ENCODE data around the gene MYLK2.

The MYLK2 gene

DNA sequence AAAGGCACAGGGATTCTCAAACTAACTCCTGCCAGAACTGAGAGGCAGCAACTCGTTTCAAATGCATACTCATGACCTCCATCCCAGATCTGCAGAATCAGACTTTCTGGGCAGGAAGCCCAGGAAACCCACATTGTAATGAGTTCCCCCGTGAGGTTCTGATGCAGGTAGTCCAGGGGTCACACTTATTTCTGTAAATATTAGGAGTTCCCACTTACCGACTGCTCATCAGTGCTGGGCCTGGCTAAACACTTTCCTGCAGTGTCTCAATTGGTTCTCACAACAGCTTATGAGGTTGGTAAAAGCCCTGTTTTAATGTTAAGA is 39.6 kb downstream of the MYLK2 start:
- DNase-seq, result no peak

GRCh38 chr20:31859266-31859997 is 40.3 kb downstream of the MYLK2 start:
- no peak for DNase-seq

DNA sequence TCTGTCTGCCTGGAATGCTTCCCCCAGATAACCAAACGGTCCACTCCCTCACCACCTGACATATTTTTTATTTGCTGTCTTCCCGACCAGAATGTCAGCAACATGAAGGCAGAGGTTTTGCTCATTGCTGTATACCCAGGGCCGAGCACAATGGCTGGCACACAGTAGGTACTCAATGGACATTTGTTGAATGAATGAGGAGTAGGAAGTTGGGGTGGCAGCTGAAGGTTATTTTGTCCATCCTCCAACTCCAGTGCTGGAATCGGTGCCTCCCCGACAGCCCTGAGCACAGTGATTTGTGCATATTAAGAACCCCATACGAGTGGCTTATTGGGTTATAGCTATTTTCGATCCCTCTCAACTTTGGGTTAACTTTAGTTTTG is 40.8 kb downstream of the MYLK2 start:
- DNase-seq, result no peak

DNA sequence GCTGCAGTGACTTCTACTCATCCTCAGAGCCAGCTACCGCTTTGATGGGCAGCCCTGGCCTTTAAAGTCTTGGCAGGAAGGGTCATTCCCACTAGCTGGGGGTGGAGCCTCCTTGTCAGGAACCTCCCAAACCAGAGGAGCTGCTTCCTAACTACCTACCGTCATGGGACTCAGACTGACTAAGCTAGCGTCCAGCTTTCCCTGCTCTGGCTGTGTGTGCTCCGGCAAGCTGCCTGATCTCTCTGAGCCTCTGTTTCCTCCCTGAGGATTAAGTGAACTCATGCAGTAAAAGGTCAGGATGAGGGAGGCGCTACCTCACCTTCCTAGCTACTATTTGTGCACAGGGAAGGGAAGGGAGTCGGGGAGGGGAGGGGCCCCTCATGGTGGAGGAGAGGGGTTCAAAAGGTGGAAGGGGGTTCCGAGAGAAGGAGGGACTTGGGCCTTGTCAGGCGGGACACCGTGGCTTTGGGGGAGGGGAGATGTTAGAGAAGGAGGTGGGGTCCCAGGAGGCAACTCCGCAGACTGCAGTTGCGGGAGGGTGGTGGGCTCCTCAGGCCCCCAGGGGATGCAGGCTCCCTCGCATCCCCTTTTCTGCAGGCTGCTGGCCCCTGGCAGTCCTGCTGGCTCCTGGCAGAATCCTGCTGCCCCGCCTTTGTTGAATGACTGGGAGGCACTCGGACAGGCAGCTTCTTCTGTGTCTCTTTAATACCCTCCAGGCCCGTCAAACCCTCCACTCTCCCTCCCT is 41.4 kb downstream of the MYLK2 start:
- no peak for DNase-seq

DNA sequence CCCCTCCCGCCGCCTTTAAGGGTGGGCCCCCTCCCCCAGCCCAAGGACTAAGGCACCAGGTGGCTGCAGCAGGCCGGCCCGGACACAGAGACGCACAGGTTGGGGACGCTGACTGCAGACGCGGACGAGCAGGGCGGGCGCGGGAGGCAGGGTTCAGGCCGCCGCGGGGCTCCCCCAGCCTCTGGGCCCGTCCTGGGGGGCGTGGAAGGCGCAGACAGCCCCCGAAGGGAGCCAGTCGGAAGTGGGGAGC is 41.9 kb downstream of the MYLK2 start:
- peak in 1 of 2 experiments; percentile 16 for DNase-seq

DNA sequence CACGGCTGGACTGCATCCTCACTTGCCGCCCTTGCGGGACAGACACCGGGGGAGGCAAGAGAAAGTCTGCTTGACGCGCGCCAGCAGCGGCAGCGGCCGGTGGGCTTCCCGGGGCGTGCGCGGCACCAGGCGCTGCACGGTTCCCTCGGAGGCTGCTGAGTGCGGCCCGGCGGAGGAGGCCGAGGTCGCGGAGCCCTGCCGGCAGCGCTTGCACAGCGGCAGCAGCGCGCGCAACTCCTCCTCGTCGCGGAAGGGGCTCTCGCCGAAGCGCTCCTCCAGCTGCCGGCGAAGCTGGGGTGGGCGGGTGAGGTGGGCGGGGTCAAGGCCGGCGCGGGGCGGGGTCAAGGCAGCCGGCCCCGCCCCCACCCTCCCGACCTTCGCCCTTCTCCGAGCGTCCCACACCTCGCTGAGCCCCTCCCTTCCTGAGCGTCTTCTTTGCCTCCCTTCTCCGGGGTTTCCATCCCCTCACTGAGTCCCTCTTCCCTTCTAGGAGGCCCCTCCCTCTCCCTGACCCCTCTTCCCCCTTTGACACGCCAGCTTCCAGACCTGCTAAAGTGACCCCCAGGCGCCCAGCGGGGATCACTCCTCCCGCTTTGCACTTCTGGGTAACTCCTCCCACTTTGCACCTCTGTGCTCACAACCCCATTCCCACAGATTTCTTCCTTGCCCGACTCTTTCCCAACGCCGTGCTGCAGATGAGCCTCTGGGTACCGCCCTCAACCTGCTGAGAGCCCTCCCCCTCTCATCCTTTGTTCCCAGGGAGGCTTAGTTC is 42.4 kb downstream of the MYLK2 start:
- peak; percentile 60 to 74 for DNase-seq

DNA sequence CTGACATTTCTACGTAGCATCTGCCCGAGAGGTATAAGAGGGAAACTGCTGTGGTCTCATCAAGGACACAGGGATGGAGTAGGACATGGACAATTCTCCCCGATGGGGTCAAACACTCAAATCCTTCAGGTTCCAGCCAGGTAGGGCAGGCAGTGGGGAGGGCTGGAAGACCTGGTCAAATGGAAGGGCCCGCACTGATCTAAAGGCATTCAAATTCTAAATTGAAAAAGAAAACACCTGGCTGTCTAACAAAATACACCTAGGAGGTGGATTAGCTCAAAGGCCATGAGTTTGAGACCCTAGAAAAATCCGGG is 43.0 kb downstream of the MYLK2 start:
- DNase-seq, result no peak

- no peak for DNase-seq
Observed at GRCh38 chr20:31862506-31862905, 43.4 kb downstream of the MYLK2 start.

GRCh38 chr20:31863296-31864085 is 44.3 kb downstream of the MYLK2 start:
- no peak for DNase-seq

DNA sequence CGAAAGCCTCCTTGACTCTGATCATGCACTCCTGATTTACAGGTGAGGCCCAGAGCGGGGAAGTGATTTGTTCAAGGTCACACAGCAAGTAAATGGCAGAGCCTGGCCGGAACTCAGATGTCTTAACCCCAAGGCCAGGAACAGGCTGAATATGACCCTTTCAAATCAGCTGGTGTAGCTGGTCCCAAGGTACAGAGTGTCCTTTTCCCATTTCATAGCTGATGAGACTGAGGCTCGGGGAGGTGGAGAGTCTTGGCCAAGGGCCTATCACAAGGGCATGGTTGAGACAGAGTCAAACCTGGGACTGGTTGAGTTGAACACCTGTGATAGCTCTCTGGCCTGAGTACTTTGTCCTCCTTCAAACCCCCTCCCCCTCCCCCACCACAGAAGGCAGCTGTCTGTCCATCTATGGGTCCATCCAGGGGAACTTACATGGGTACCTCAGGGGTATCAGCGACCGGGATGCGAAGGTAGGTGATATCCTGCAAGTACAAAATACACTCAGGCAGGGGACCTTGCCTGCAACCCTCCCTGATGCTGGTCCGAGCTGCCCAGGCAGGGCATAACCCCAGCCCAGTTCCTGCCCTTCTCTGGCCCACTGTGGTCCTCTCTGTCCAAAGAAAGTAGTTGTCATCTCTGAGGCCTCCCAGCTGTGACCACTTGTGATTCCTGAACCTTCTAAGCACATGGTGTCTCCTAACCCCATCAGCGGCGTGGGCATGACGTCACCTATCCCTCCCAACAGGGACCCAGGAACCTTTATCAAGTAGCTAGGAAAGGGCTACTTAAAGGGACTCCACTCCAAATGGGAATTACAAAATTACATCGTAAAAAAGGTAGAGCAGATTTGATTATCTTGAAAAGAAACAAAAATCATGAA is 45.6 kb downstream of the MYLK2 start:
- no peak for DNase-seq

DNA sequence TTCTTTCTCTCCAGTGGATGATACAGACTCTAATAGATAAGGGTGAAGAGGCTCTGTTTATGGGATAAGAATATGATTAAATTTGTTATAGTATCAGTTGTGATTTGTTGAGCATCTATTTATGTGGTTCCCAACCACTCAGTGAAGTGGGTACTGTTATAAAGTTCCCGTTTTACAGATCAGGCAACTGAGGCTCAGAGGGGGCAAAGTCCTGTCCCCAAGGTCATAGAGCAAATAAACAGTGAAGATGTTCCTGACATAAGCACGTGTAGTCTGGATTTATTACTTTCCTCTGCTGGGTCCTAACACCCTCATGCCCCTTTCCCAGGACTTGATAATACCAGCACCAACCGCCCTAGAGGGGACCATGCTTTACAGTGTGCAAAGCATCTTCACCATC is 47.1 kb downstream of the MYLK2 start:
- no peak for DNase-seq

DNA sequence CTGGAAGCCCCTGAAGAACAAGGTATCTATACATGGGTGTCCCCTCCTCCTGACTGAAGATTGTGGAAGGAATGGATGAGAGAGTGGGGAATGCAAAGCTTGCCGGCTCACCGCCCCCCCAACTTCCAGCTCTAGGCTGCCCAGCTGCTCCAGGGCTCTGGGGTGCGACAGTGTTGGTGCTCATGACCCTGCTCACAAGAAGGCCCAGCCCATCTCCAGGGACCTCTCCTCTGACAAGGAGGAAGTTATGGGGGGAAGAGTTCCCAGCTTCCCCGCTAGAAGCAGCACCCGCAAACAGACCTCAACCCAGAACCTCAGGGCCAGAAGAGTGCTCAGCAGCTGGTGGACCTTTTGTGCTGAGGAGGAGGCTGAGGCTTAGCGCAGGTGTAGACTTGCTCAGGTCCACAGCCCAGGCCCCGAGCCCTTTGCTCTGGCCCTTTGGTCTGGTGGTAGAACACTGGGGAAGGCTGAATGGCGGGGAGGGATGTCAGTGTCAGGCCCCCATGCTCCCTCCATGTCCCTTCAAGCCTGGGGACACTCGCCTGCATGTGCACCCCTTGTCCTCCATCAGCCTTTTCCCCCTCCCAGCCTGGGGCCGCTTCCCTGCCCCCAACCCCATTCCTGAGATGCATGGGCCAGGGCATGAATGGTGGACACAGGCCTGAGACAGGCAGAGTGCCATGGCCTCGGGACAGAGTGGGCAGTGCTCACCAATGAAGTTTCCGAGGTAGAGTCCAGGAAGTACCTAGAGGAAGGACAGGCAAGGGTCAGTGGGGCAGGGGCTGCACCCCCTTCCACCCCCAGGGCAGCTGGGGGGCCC is 49.9 kb downstream of the MYLK2 start:
- no peak for DNase-seq

GRCh38 chr20:31869673-31869941 is 50.5 kb downstream of the MYLK2 start:
- DNase-seq, result no peak

- no peak for DNase-seq
Observed at GRCh38 chr20:31869942-31870725, 51.0 kb downstream of the MYLK2 start, which contains the start of the genes DUSP15 and TTLL9. DUSP15 (minus strand) TSS chr20:31870527; CDS start chr20:31870337, 190 bp downstream. TTLL9 (plus strand) TSS chr20:31870634; CDS start chr20:31871127, 493 bp downstream.

GRCh38 chr20:31870726-31871617 is 51.8 kb downstream of the MYLK2 start:
- no peak for DNase-seq

DNA sequence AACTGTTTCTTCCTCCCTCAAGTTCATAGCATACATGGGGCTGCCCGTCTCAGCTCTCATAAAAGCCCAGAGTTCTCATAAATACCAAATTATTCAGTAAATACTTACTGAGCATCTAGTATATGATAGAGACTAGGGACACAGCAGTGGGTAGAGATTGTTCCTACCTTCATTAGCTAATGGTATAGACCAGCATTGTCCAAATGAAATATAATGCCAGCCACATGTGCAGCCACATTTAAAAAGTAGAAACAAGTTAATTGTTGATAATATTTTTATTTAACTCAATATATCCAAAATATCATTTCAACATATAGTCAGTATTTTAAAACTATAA is 52.4 kb downstream of the MYLK2 start:
- DNase-seq, result no peak

DNA sequence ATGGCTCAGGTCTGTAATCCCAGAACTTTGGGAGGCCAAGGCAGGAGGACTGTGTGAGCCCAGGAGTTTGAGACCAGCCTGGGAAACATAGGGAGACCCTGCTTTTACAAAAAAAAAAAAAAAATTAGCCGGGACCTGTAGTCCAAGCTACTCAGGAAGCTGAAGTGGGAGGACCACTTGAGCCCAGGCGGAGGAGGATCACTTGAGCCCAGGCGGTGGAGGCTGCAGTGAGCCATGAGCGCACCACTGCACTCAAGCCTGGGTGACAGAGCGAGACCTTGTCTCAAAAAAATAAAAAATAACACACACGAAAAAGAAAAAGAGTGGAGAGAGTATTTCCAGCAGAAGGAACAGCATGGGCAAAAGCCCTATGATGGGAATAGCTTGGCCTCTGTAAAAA is 53.2 kb downstream of the MYLK2 start:
- DNase-seq, result no peak

DNA sequence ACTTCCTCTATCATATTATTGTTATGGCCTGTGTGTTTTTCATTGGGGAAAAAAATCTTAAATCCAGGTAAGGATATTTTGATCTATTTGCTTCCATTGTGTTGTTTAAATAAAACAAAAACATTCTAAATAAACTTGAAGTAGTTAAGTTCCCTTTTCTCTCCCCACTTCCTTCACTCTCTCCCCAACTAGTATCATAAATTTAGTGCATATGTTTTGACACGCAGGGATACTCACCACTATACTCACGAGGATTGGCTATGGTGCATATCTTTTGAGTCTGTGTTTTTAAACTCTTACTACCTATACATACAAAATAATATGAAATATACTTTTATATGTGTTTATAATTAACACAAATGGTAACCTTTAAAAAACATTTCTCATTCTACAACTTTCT is 56.5 kb downstream of the MYLK2 start:
- no peak for DNase-seq

- DNase-seq, result no peak
Observed at GRCh38 chr20:31877684-31878083, 58.5 kb downstream of the MYLK2 start.

All from NCI-H187 (cell line).